H1 (cell line): ENCODE measurements around the gene ECPAS. TPM values are rescaled to one million over a fixed set of nuclear protein-coding genes. Genes with fewer than 3 reads are reported as not detected.

ENCODE experiments used
- CTCF ChIA-PET: fragments of 300-600 bp; sonication (Branson Sonifier 250); formaldehyde crosslinking; loops from one replicate; lab custom pipeline; 2021; ENCODE audit not compliant: partially characterized antibody; lab: Charles Lee
- POLR2A ChIA-PET: fragments of 300-600 bp; sonication (Branson Sonifier 250); formaldehyde crosslinking; loops from one replicate; lab custom pipeline; 2021; ENCODE audit warnings: inconsistent platforms; ENCODE audit not compliant: partially characterized antibody; lab: Charles Lee
- DNase-seq, 2 experiments: peaks; one replicate each; pipeline versions ENCODE4 v3.0.0 to v3.0.0-alpha.2; 2010 to 2022; ENCODE audit warnings: low spot score in 2 of 2, low read depth in 1 of 2, mixed read lengths in 1 of 2
- FAIRE-seq: peaks from 2 replicates; lab custom pipeline; 2011; peaks lifted over from hg19 to GRCh38; lab: Jason Lieb, UNC
- H2AFZ ChIP-seq: 2 replicates; pipeline ENCODE4 v1.8.1; 2012; ENCODE audit warnings: low read length, inconsistent platforms
- H2AK5ac ChIP-seq: 2 replicates; pipeline ENCODE4 v1.6.1; 2013; ENCODE audit warnings: low read depth, low read length
- H2BK120ac ChIP-seq: replicated peaks from 2 replicates; pipeline ENCODE3; 2013; ENCODE audit warnings: low read depth, low read length, inconsistent platforms
- H2BK12ac ChIP-seq: 2 replicates; pipeline ENCODE4 v1.6.1; 2013; ENCODE audit warnings: low read depth, low read length
- H2BK15ac ChIP-seq: 2 replicates; pipeline ENCODE4 v1.6.1; 2013; ENCODE audit warnings: low read length
- H2BK20ac ChIP-seq: 2 replicates; pipeline ENCODE4 v1.6.1; 2013; ENCODE audit warnings: low read length
- H2BK5ac ChIP-seq: 2 replicates; pipeline ENCODE4 v1.6.1; 2013; ENCODE audit warnings: low read depth, low read length
- H3K14ac ChIP-seq: 2 replicates; pipeline ENCODE4 v1.6.1; 2013; ENCODE audit warnings: inconsistent platforms; ENCODE audit not compliant: insufficient read length
- H3K18ac ChIP-seq: 2 replicates; pipeline ENCODE4 v1.6.1; 2013; ENCODE audit warnings: low read length; ENCODE audit errors: extremely low read depth
- H3K23ac ChIP-seq: 2 replicates; pipeline ENCODE4 v1.6.1; 2013; ENCODE audit warnings: inconsistent platforms; ENCODE audit not compliant: insufficient read length
- H3K23me2 ChIP-seq: 2 replicates; pipeline ENCODE4 v1.6.1; 2013; ENCODE audit warnings: low read depth, low read length
- H3K27ac ChIP-seq: 2 replicates; pipeline ENCODE4 v1.6.1; 2011; ENCODE audit warnings: low read depth, low read length, inconsistent platforms
- H3K27me3 ChIP-seq, 4 experiments: replicated peaks in 1 of 4; 1 replicate in 1 of 4; 2 replicates in 3 of 4; pipeline versions ENCODE4 v1.6.1 to v1.8.1; 2011 to 2013; ENCODE audit warnings: low read length in 3 of 4, mild to moderate bottlenecking in 3 of 4, inconsistent platforms in 2 of 4, mixed read lengths in 2 of 4, moderate library complexity in 1 of 4; ENCODE audit not compliant: control insufficient read depth in 3 of 4, insufficient read depth in 3 of 4; ENCODE audit errors: extremely low read depth in 1 of 4
- H3K36me3 ChIP-seq, 4 experiments: 2 replicates each; pipeline versions ENCODE4 v1.6.1 to v1.8.1; 2011 to 2013; ENCODE audit warnings: mild to moderate bottlenecking in 4 of 4, low read length in 3 of 4, moderate library complexity in 2 of 4, control low read depth in 1 of 4, inconsistent platforms in 1 of 4; ENCODE audit not compliant: insufficient read depth in 4 of 4, control insufficient read depth in 2 of 4
- H3K4ac ChIP-seq: replicated peaks from 2 replicates; pipeline ENCODE3; 2013; ENCODE audit warnings: low read length, low read depth, mixed read lengths, inconsistent platforms; ENCODE audit not compliant: insufficient read length
- H3K4me1 ChIP-seq, 4 experiments: replicated peaks in 1 of 4; 1 replicate in 1 of 4; 2 replicates in 3 of 4; pipeline versions ENCODE4 v1.6.1 to v1.8.1; 2011 to 2013; ENCODE audit warnings: low read length in 3 of 4, inconsistent platforms in 2 of 4, mixed read lengths in 1 of 4; ENCODE audit not compliant: insufficient read depth in 4 of 4, control insufficient read depth in 3 of 4
- H3K4me2 ChIP-seq, 2 experiments: 2 replicates each; pipeline versions ENCODE4 v1.6.1 to v1.8.1; 2011 to 2013; ENCODE audit warnings: low read depth in 2 of 2, low read length in 2 of 2, control low read depth in 1 of 2, inconsistent platforms in 1 of 2, mild to moderate bottlenecking in 1 of 2; ENCODE audit not compliant: insufficient read depth in 1 of 2
- H3K4me3 ChIP-seq, 4 experiments: fragments of 200-600, 300-600 bp in 1 of 4; sonication (generic), shearing (Covaris generic), sonication (Bioruptor Twin) in 1 of 4; 2 replicates each; pipeline versions ENCODE4 v1.5.1 to v1.8.1; 2011 to 2016; ENCODE audit warnings: low read length in 4 of 4, low read depth in 3 of 4, control low read depth in 2 of 4, inconsistent platforms in 2 of 4, mild to moderate bottlenecking in 2 of 4, mixed read lengths in 1 of 4, moderate library complexity in 1 of 4; ENCODE audit not compliant: insufficient read depth in 2 of 4; ENCODE audit errors: extremely low read depth in 1 of 4
- H3K56ac ChIP-seq: replicated peaks from 2 replicates; pipeline ENCODE3; 2013; ENCODE audit warnings: low read depth, mild to moderate bottlenecking, mixed read lengths, low read length, inconsistent platforms; ENCODE audit not compliant: insufficient read length
- H3K79me1 ChIP-seq: 2 replicates; pipeline ENCODE4 v1.6.1; 2013; ENCODE audit warnings: low read depth, low read length, control low read depth
- H3K79me2 ChIP-seq, 2 experiments: 2 replicates each; pipeline versions ENCODE4 v1.6.1 to v1.8.1; 2012 to 2013; ENCODE audit warnings: low read length in 2 of 2, mild to moderate bottlenecking in 2 of 2, inconsistent platforms in 1 of 2; ENCODE audit not compliant: insufficient read depth in 2 of 2, control insufficient read depth in 1 of 2
- H3K9ac ChIP-seq, 4 experiments: replicated peaks in 1 of 4; 1 replicate in 1 of 4; 2 replicates in 3 of 4; pipeline versions ENCODE4 v1.6.1 to v1.8.1; 2011 to 2013; ENCODE audit warnings: low read depth in 3 of 4, low read length in 3 of 4, control low read depth in 2 of 4, mild to moderate bottlenecking in 2 of 4, moderate library complexity in 2 of 4, inconsistent platforms in 1 of 4; ENCODE audit errors: extremely low read depth in 1 of 4
- H3K9me3 ChIP-seq, 2 experiments: 2 replicates each; pipeline versions ENCODE4 v1.6.1 to v1.8.1; 2012 to 2013; ENCODE audit warnings: mild to moderate bottlenecking in 2 of 2, moderate library complexity in 2 of 2, control low read depth in 1 of 2, inconsistent platforms in 1 of 2, low read depth in 1 of 2, low read length in 1 of 2, mixed read lengths in 1 of 2; ENCODE audit not compliant: insufficient read depth in 2 of 2
- H4K20me1 ChIP-seq, 2 experiments: replicated peaks in 1 of 2; 2 replicates each; pipeline versions ENCODE3 to v1.8.1; 2011 to 2013; ENCODE audit warnings: inconsistent platforms in 2 of 2, low read length in 2 of 2, mild to moderate bottlenecking in 1 of 2; ENCODE audit not compliant: insufficient read depth in 2 of 2, control insufficient read depth in 1 of 2
- H4K5ac ChIP-seq: 2 replicates; pipeline ENCODE4 v1.6.1; 2013; ENCODE audit warnings: low read length, low read depth, mixed read lengths, inconsistent platforms; ENCODE audit not compliant: insufficient read length
- H4K8ac ChIP-seq: 2 replicates; pipeline ENCODE4 v1.8.0; 2013; ENCODE audit warnings: mild to moderate bottlenecking, moderate library complexity, low read length, inconsistent platforms; ENCODE audit not compliant: insufficient read depth; ENCODE audit errors: extremely low read depth
- H4K91ac ChIP-seq: replicated peaks from 2 replicates; pipeline ENCODE3; 2013; ENCODE audit warnings: low read length, mixed read lengths, inconsistent platforms; ENCODE audit not compliant: insufficient read length
- KDM1A ChIP-seq: fragments of 200-600, 300-600 bp; sonication (generic); IDR thresholded peaks from 2 replicates; pipeline ENCODE4 v1.7.1; 2016; ENCODE audit warnings: mild to moderate bottlenecking, low read length, borderline replicate concordance
- RFX5 ChIP-seq: IDR thresholded peaks from 2 replicates; pipeline ENCODE4 v1.6.1; 2011; ENCODE audit warnings: low read depth, low read length, improper control_type of control experiment, borderline replicate concordance
- WGBS, 2 experiments: shearing (Covaris generic) in 1 of 2; methylation state at CpG; one replicate each; pipeline versions ENCODE4 v1.1.6 to v1.1.7; 2013 to 2015; ENCODE audit warnings: low lambda C conversion rate in 2 of 2, mixed read lengths in 2 of 2, inconsistent platforms in 1 of 2, low coverage in 1 of 2, missing lambda C conversion rate in 1 of 2; ENCODE audit not compliant: insufficient replicate concordance in 2 of 2, insufficient coverage in 1 of 2, insufficient read length in 1 of 2; ENCODE audit errors: extremely low coverage in 1 of 2, missing lambda C conversion rate in 1 of 2; 5-methylcytosine and 5-hydroxymethylcytosine counted together
- polyA plus RNA-seq, 7 experiments: library from polyadenylated mRNA; depleted of rRNA in 3 of 7; stranded (reverse) in 5 of 7; unstranded in 2 of 7; fragments of >200 nt in 5 of 7; fragments of 200-250 nt in 2 of 7; gene quantifications; 1 replicate in 5 of 7; 2 replicates in 1 of 7; 4 replicates in 1 of 7; pipeline versions ENCODE4 v1.2.1 to v1.2.3, GENCODE V29; 2011 to 2013; ENCODE audit warnings: missing spikeins in 2 of 7, mixed read lengths in 2 of 7
- total RNA-seq: library from RNA; stranded (reverse); fragmentation: NEBNext Ultra II Directional; extraction: Animal tissue kit (Norgen Biotek cat#: 25700); gene quantifications from 2 replicates; pipeline ENCODE4 v1.2.1, GENCODE V29; 2021
- TF ChIP-seq, protein P1 (sequence below), 3 experiments: IDR thresholded peaks; 1 replicate in 2 of 3; 2 replicates in 1 of 3; pipeline versions ENCODE4 v1.5.1 to v1.6.1; 2011; ENCODE audit warnings: low read length in 3 of 3, mild to moderate bottlenecking in 3 of 3, inconsistent platforms in 2 of 3, low read depth in 1 of 3, moderate library complexity in 1 of 3; ENCODE audit not compliant: insufficient read depth in 1 of 3; ENCODE audit errors: control extremely low read depth in 1 of 3

The ECPAS gene
- total and polyA plus RNA-seq, 2 of the 8 experiments (the other 6 are each of a cell fraction or from before 2014, with no cell fraction given) = 20.9 to 131 TPM

- 93% methylated on average over 2 of the region's 2 CpGs; no CpG with 5 or more reads in 1 of the 2 experiments for WGBS, 2 experiments
- ChIA-PET CTCF (no interaction called here), POLR2A (interaction anchor here (1.2 kb wide), 1 partner anchor 20 kb away, joined by 3 read pairs; no protein-coding TSS in a partner anchor)
- Histone ChIP-seq H3K27ac (no peak overlapping the region), H3K36me3 (peaks cover 2 to 21% (median 12%) of the 10 kb centered on the region in 4 experiments; a peak in 7 of 8 replicates), H4K20me1 (no peaks in the 10 kb centered on the region), H3K4ac (no peak overlapping the region), H3K79me2 (no peaks in the 10 kb centered on the region), H2BK15ac (no peak overlapping the region), H3K9ac (no peak overlapping the region), H3K4me2 (no peak overlapping the region), H2BK20ac (no peak overlapping the region), H3K9me3 (no peaks in the 10 kb centered on the region), H2BK120ac (no peak overlapping the region), H3K4me3 (no peak overlapping the region), H4K91ac (no peak overlapping the region), H4K8ac (no peak overlapping the region), H3K23ac (no peak overlapping the region), H3K27me3 (no peaks in the 10 kb centered on the region), H3K56ac (no peak overlapping the region), H3K23me2 (no peaks in the 10 kb centered on the region), H3K14ac (no peak overlapping the region), H3K18ac (no peak overlapping the region), H2BK12ac (no peak overlapping the region), H3K79me1 (no peaks in the 10 kb centered on the region), H2BK5ac (no peak overlapping the region), H2AFZ (no peak overlapping the region), H2AK5ac (no peak overlapping the region), H4K5ac (no peak overlapping the region), H3K4me1 (no peaks in the 10 kb centered on the region)
- DNase-seq (no peak), FAIRE-seq (no peak)
- no peak for TF ChIP-seq KDM1A
- TF ChIP-seq, protein P1, sequence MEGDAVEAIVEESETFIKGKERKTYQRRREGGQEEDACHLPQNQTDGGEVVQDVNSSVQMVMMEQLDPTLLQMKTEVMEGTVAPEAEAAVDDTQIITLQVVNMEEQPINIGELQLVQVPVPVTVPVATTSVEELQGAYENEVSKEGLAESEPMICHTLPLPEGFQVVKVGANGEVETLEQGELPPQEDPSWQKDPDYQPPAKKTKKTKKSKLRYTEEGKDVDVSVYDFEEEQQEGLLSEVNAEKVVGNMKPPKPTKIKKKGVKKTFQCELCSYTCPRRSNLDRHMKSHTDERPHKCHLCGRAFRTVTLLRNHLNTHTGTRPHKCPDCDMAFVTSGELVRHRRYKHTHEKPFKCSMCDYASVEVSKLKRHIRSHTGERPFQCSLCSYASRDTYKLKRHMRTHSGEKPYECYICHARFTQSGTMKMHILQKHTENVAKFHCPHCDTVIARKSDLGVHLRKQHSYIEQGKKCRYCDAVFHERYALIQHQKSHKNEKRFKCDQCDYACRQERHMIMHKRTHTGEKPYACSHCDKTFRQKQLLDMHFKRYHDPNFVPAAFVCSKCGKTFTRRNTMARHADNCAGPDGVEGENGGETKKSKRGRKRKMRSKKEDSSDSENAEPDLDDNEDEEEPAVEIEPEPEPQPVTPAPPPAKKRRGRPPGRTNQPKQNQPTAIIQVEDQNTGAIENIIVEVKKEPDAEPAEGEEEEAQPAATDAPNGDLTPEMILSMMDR (IDR thresholded peaks at IDR 0.05; ENCODE audit: control extremely low read depth in 1 of 3, insufficient read depth in 1 of 3, low read depth in 1 of 3, low read length in 3 of 3) = no peak
- TF ChIP-seq RFX5 = no peak
Measured at GRCh38 chr9:111360881-111361280, 123.3 kb downstream of the ECPAS start.
